HCT116 (cell line): Measurements from ENCODE around the gene ABLIM1. TPM values are rescaled to one million over a fixed set of nuclear protein-coding genes. Genes with fewer than 3 reads are reported as not detected.

Experiments used
- ATAC-seq: fragments of 200-7000 bp; cut with Tn5 transposase; 2 replicates; pipeline ENCODE4 v1.9.1; 2020; ENCODE audit warnings: mild to moderate bottlenecking, moderate library complexity
- BruUV-seq: library from RNA; stranded (reverse); fragments of 400-500 nt; replicated peaks from 2 replicates; lab custom pipeline; 2021; lab: Mats Ljungman, UMichigan
- CTCF ChIA-PET: fragments of 300-600 bp; sonication (Branson Sonifier 250); formaldehyde crosslinking; loops from one replicate; lab custom pipeline; 2021; ENCODE audit warnings: antibody characterized with exemption; lab: Charles Lee
- POLR2A ChIA-PET: fragments of 300-600, 350-600 bp; sonication (Branson Sonifier 250); formaldehyde crosslinking; loops from one replicate; lab custom pipeline; 2021; ENCODE audit warnings: antibody characterized with exemption; lab: Charles Lee
- RAD21 ChIA-PET, 2 experiments: fragments of 300-600 bp; sonication (Branson Sonifier 250); formaldehyde crosslinking; loops; one replicate each; lab custom pipeline; 2023; ENCODE audit warnings: low total read pairs in 2 of 2; ENCODE audit not compliant: uncharacterized antibody in 2 of 2, unreplicated experiment in 2 of 2, low non-redundant PET in 1 of 2; lab: Charles Lee
- DNase-seq: peaks from one replicate; pipeline ENCODE4 v3.0.0-alpha.2; 2010; ENCODE audit warnings: low read depth, low spot score
- H2AFZ ChIP-seq: fragments of 200-600 bp; shearing (Covaris generic), sonication (generic); 2 replicates; pipeline ENCODE4 v1.6.1; 2017; ENCODE audit warnings: low read depth, mixed run types, mixed read lengths, antibody characterized with exemption, low read length; ENCODE audit not compliant: poor library complexity, severe bottlenecking
- H3K27ac ChIP-seq: 2 replicates; pipeline ENCODE4 v1.5.1; 2012; ENCODE audit warnings: low read depth, low read length
- H3K27me3 ChIP-seq: fragments of 200-600 bp; sonication (generic); 2 replicates; pipeline ENCODE4 v1.6.1; 2016; ENCODE audit warnings: mixed run types, low read length, mixed read lengths; ENCODE audit not compliant: insufficient read depth
- H3K36me3 ChIP-seq, 2 experiments: fragments of 200-500 bp in 1 of 2; fragments of 200-600 bp in 1 of 2; sonication (Bioruptor generic) in 1 of 2; sonication (generic) in 1 of 2; 2 replicates each; pipeline versions ENCODE4 v1.5.1 to v1.6.1; 2014 to 2016; ENCODE audit warnings: low read length in 2 of 2, inconsistent platforms in 1 of 2, mixed read lengths in 1 of 2, mixed run types in 1 of 2; ENCODE audit not compliant: insufficient read depth in 2 of 2, control insufficient read depth in 1 of 2
- H3K4me1 ChIP-seq, 2 experiments: fragments of 200-600 bp in 1 of 2; sonication (generic) in 1 of 2; 2 replicates each; pipeline versions ENCODE4 v1.5.1 to v1.6.1; 2012 to 2017; ENCODE audit warnings: low read length in 2 of 2, inconsistent platforms in 1 of 2, mild to moderate bottlenecking in 1 of 2, mixed read lengths in 1 of 2, mixed run types in 1 of 2, moderate library complexity in 1 of 2; ENCODE audit not compliant: insufficient read depth in 2 of 2, control insufficient read depth in 1 of 2
- H3K4me2 ChIP-seq: fragments of 200-600 bp; sonication (generic); 2 replicates; pipeline ENCODE4 v1.6.1; 2017; ENCODE audit warnings: mixed run types, low read length, mixed read lengths
- H3K4me3 ChIP-seq, 2 experiments: fragments of 200-600 bp in 1 of 2; sonication (generic) in 1 of 2; replicated peaks in 1 of 2; 2 replicates each; pipeline ENCODE4 v1.5.1; 2011 to 2016; ENCODE audit warnings: low read length in 2 of 2, control low read depth in 1 of 2, low read depth in 1 of 2, mild to moderate bottlenecking in 1 of 2, mixed read lengths in 1 of 2, mixed run types in 1 of 2
- H3K79me2 ChIP-seq: fragments of 200-600 bp; sonication (generic); 2 replicates; pipeline ENCODE4 v1.6.1; 2017; ENCODE audit warnings: mild to moderate bottlenecking, mixed run types, low read length, moderate library complexity, mixed read lengths; ENCODE audit not compliant: insufficient read depth
- H3K9ac ChIP-seq: fragments of 200-600 bp; sonication (generic); 2 replicates; pipeline ENCODE4 v1.6.1; 2016; ENCODE audit warnings: low read length, mixed read lengths
- H3K9me2 ChIP-seq: fragments of 200-600 bp; sonication (generic), shearing (Covaris generic); 2 replicates; pipeline ENCODE4 v1.6.1; 2017; ENCODE audit warnings: mixed run types, mild to moderate bottlenecking, moderate library complexity; ENCODE audit not compliant: insufficient read depth
- H3K9me3 ChIP-seq, 2 experiments: fragments of 200-500 bp in 1 of 2; fragments of 200-600 bp in 1 of 2; sonication (Bioruptor generic) in 1 of 2; sonication (generic) in 1 of 2; 2 replicates each; pipeline ENCODE4 v1.6.1; 2014 to 2017; ENCODE audit warnings: low read length in 2 of 2, mixed read lengths in 2 of 2, inconsistent platforms in 1 of 2, low read depth in 1 of 2, mild to moderate bottlenecking in 1 of 2, mixed run types in 1 of 2, moderate library complexity in 1 of 2; ENCODE audit not compliant: control insufficient read depth in 1 of 2, insufficient read depth in 1 of 2
- H4K20me1 ChIP-seq: fragments of 200-600 bp; sonication (generic), shearing (Covaris generic); 2 replicates; pipeline ENCODE4 v1.6.1; 2017; ENCODE audit warnings: mixed run types, mild to moderate bottlenecking, moderate library complexity; ENCODE audit not compliant: insufficient read depth
- CBX3 ChIP-seq: IDR thresholded peaks from 2 replicates; pipeline ENCODE4 v1.6.1; 2012; ENCODE audit warnings: low read depth
- CEBPB ChIP-seq: IDR thresholded peaks from 2 replicates; pipeline ENCODE4 v1.6.1; 2012; ENCODE audit warnings: low read depth
- POLR2A ChIP-seq: IDR thresholded peaks from 2 replicates; pipeline ENCODE4 v1.7.0; 2011; ENCODE audit warnings: borderline replicate concordance; ENCODE audit not compliant: insufficient read depth, insufficient read length; ENCODE audit errors: extremely low read depth
- POLR2AphosphoS5 ChIP-seq: IDR thresholded peaks from 2 replicates; pipeline ENCODE4 v1.6.1; 2011; ENCODE audit warnings: mild to moderate bottlenecking, low read depth, low read length, moderate library complexity
- RAD21 ChIP-seq: IDR thresholded peaks from 2 replicates; pipeline ENCODE4 v1.6.1; 2012; ENCODE audit warnings: low read depth, mild to moderate bottlenecking
- SIN3A ChIP-seq: IDR thresholded peaks from 2 replicates; pipeline ENCODE4 v1.6.1; 2012; ENCODE audit warnings: low read depth
- SRF ChIP-seq: IDR thresholded peaks from 2 replicates; pipeline ENCODE4 v1.6.1; 2012; ENCODE audit warnings: low read depth
- TCF7L2 ChIP-seq: IDR thresholded peaks from 2 replicates; pipeline ENCODE4 v1.7.0; 2011; ENCODE audit warnings: borderline replicate concordance, inconsistent platforms; ENCODE audit not compliant: insufficient read depth, insufficient read length; ENCODE audit errors: extremely low read depth
- YY1 ChIP-seq: IDR thresholded peaks from 2 replicates; pipeline ENCODE4 v1.6.1; 2011; ENCODE audit warnings: low read length, low read depth, moderate library complexity, mild to moderate bottlenecking; ENCODE audit not compliant: insufficient replicate concordance; ENCODE audit errors: extremely low read depth
- ZFX ChIP-seq: fragments of 450-650 bp; IDR thresholded peaks from 2 replicates; pipeline ENCODE4 v1.6.1; 2017
- intact Hi-C: fragments of 100-400 bp; cut with micrococcal nuclease; formaldehyde crosslinking; loops from 2 replicates; pipeline ENCODE4 v1.10.0; 2022
- total RNA-seq: library from RNA; stranded (reverse); gene quantifications from one replicate; pipeline ENCODE4 v1.2.1, GENCODE V29; 2021; ENCODE audit not compliant: unreplicated experiment
- TF ChIP-seq, protein P1 (sequence below): IDR thresholded peaks from 2 replicates; pipeline ENCODE4 v1.6.1; 2012; ENCODE audit warnings: low read depth

Gene ABLIM1
- total RNA-seq, 1 experiment from 2014 or later = 96.2 TPM

DNA sequence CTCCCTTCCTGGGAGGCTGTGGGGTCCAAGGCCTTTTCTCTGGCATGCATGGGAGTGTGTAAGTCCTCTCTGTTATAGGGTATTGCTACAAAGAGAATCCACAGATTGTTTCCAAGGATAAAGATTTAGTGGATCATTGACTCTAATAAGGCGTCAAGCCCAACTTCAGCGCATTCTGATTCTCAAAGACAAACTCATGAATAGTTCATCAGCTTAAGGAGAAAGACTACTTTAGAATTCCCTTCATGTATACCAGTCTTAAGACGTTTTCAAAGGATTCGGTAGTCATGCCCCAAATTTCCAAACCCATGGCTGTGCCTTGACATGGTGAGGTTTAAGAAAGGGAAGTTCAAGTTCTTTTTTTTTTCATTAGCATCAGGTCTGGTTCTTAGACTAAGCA, 46.6 kb upstream of the ABLIM1 start:
- ATAC-seq (no peak), DNase-seq (no peak)
- ChIA-PET CTCF (interaction anchor here (0.9 to 2.8 kb wide), 2 partner anchors 10 to 13 kb away, joined by 4 to 11 read pairs; no protein-coding TSS in a partner anchor), POLR2A (no interaction called here), RAD21 (no interaction called here)
- TF ChIP-seq POLR2AphosphoS5 (no peak), TCF7L2 (no peak), CEBPB (no peak), SIN3A (no peak), ZFX (no peak), CBX3 (no peak), RAD21 (no peak), POLR2A (no peak), SRF (no peak), YY1 (no peak)
- TF ChIP-seq, protein P1, sequence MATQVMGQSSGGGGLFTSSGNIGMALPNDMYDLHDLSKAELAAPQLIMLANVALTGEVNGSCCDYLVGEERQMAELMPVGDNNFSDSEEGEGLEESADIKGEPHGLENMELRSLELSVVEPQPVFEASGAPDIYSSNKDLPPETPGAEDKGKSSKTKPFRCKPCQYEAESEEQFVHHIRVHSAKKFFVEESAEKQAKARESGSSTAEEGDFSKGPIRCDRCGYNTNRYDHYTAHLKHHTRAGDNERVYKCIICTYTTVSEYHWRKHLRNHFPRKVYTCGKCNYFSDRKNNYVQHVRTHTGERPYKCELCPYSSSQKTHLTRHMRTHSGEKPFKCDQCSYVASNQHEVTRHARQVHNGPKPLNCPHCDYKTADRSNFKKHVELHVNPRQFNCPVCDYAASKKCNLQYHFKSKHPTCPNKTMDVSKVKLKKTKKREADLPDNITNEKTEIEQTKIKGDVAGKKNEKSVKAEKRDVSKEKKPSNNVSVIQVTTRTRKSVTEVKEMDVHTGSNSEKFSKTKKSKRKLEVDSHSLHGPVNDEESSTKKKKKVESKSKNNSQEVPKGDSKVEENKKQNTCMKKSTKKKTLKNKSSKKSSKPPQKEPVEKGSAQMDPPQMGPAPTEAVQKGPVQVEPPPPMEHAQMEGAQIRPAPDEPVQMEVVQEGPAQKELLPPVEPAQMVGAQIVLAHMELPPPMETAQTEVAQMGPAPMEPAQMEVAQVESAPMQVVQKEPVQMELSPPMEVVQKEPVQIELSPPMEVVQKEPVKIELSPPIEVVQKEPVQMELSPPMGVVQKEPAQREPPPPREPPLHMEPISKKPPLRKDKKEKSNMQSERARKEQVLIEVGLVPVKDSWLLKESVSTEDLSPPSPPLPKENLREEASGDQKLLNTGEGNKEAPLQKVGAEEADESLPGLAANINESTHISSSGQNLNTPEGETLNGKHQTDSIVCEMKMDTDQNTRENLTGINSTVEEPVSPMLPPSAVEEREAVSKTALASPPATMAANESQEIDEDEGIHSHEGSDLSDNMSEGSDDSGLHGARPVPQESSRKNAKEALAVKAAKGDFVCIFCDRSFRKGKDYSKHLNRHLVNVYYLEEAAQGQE = no peak
- intact Hi-C loops = loop anchor here (5.0 kb wide), 2 partner anchors 402 to 423 kb away; no protein-coding TSS in a partner anchor
- Histone ChIP-seq H3K9ac (no peak overlapping the region), H3K4me1 (peaks cover 8 to 15% of the 10 kb centered on the region in 2 experiments), H3K9me3 (no peaks in the 10 kb centered on the region), H3K4me3 (no peak overlapping the region), H3K36me3 (no peaks in the 10 kb centered on the region), H3K27ac (no peak overlapping the region), H3K9me2 (no peaks in the 10 kb centered on the region), H4K20me1 (no peaks in the 10 kb centered on the region), H3K4me2 (no peak overlapping the region), H3K27me3 (no peaks in the 10 kb centered on the region), H2AFZ (no peak overlapping the region), H3K79me2 (no peaks in the 10 kb centered on the region)
- no TSS peak for BruUV-seq
